ENCODE results near the gene DNASE1L1.

The DNASE1L1 gene

DNA sequence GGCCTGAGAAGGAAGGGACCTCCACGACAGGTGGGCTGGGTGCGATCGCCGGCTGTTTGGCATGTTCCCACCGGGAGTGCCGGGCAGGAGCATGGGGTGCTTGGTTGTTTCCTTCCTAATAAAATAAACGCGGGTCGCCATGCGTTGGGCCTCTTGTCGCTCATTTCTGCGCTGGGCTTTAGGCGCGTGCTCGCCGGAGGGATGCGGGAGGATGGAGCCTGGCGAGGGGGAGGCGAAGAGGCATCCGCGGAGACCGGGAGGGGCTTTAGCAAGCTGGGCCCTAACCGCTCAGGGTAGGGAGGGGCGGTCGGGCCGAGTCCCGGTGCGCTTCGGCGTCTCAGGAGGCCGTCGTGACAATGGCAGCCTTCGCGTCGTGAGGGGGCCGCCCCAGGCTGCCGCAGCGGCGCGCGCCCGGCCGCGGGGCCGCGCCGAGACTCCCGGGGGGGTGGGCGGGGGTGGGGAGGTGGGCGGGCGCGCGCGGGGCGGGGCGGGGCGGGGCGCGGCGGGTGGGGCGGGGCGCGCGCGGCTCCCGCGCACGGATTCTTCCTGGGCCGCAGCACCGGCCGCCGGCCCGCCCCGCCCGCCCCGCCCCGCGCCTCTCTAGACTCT is 27.4 kb upstream of the DNASE1L1 start:
- DNase-seq, result peak; percentile 41 to 81 (median 61)

DNA sequence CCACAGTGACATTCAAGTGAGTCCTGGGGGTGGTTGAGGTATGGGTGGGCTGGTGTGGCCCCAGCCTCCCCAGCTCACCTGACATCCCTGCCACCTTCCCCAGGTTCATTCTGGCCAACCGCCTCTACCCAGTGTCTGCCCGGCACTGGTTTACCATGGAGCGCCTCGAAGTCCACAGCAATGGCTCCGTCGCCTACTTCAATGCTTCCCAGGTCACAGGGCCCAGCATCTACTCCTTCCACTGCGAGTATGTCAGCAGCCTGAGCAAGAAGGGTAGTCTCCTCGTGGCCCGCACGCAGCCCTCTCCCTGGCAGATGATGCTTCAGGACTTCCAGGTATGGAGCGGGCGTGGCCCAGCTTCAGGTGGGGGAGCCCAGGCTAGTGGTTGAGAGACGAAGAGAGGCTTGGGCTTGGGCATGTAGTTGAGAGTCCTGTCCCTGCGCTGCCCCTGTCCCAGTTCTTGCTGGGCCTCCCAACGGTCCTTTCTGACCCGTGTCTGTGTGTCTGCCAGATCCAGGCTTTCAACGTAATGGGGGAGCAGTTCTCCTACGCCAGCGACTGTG is 26.2 kb upstream of the DNASE1L1 start:
- no peak for DNase-seq

DNA sequence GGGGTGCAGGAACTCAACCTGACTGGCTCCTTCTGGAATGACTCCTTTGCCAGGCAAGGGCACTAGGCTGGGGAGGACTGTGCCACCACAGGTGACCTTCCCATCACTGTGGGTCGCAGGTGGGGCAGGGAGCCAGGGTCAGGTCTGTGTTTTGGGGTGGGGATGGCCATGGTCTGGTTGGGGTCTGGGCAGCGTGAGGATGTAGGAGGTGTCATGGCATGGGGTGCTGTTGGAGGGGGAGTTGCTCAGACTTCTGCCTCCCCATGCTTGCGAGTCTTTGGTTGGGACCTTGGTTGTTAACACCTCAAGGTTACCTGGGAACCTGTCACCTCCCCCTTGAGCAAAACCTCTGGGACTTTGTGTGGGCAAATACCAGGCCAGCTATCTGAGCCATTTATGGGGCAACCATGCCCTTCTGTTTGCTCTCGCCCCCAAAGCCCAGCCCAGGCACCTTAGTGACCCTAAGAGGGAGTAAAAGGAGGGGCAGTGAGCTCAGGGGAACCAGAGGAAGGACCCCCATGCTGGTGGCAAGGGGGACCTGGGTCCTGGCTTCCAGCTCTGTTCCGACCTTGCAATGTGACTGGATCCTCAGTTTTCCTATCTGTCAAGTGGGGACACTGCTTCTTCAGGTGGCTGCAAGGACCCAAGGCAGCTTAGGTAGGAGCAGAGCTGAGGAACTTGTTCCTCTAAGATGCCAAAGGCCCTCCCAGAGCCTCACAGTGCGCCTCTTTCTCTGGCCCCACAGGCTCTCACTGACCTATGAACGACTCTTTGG is 25.5 kb upstream of the DNASE1L1 start:
- DNase-seq, result no peak

DNA sequence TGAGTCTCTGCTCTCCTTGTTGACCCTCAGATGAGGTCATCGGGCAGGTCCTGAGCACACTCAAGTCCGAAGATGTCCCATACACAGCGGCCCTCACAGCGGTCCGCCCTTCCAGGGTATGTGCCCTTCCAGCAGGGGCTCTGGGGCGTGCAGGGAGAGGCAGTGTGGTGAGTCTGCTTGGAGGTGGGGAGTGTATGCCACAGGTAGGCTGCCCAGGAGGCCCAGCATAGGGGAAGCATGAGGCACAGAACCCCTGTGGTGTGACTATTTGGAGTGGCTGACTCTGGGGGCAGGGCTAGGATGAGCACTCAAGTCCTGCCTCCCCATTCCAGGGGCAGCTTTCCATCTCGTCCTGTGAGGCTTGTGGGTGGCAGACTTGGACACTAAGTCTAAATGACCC is 24.6 kb upstream of the DNASE1L1 start:
- DNase-seq, result no peak

DNA sequence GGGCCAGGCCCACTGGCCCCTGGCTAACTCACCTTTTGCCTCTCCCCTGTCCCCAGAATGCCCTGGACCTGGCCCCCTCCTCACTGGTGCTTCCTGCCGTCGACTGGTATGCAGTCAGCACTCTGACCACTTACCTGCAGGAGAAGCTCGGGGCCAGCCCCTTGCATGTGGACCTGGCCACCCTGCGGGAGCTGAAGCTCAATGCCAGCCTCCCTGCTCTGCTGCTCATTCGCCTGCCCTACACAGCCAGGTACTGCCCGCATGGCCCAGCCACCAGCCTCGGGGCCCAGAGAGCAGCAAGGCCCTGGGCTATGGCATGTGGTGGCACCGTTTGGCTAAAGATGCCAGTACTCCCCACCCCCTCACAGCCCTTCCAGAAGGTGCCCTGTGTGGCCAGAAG is 23.2 kb upstream of the DNASE1L1 start:
- no peak for DNase-seq

DNA sequence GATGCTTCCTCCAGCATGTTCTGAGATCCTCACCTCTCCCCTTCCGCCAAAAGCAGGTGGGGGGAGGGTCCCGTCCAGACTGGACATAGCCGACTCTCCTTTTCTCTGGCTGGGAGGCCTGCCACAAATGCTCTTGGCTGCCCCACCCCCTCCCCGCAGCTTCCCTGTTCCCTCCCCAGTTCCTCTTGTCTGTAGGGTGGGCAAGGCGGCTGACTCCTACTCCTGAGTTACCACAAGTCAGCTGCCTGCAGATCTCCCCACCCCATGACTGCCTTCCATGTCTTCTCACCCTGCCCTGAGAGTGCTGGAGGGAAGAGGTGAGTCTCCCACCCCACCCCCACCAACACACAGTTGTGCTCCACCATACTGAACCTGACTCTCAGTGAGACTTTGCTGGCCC is 22.3 kb upstream of the DNASE1L1 start:
- DNase-seq, result peak; percentile 74 to 88 (median 86)

DNA sequence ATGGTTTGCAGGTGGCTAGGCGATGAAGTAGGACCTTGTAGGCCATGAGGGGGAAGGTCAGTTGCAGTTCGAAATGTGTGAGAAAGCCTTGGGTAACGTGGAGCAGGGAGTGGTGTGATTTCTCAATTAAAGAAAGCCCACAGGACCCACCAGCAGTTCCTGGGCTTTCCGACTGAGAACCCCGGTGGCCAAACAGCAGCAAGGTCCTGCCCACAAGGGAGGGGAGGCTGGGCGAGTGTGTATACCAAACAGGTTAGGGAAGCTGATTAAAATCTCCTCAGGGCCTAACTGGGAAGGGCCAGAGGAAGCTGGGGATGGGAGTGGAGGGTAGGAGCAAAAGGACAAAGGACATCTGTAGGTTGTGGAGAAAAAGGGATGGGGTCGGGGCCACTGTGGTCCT is 21.9 kb upstream of the DNASE1L1 start:
- DNase-seq, result peak; percentile 54 to 80 (median 71)

DNA sequence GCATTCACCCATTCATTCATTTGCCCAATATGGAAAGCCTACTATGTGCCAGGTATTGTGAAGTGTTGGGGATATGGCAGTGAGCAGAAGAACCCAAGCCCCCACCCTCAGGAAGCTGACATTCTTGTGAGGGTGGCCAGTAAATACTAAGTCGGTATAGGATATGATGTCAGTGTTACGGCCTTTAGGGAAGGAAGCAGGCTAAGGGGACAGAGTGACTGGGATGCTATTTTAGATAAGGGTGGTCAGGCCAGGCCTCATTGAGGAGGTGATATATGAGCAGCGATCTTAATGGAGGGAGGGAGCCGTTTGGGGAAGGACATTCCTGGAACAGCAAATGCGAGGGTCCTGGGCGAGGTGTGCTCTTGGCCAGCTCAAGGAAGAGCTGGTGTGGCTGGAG is 21.4 kb upstream of the DNASE1L1 start:
- peak; percentile 30 to 60 (median 47) for DNase-seq

DNA sequence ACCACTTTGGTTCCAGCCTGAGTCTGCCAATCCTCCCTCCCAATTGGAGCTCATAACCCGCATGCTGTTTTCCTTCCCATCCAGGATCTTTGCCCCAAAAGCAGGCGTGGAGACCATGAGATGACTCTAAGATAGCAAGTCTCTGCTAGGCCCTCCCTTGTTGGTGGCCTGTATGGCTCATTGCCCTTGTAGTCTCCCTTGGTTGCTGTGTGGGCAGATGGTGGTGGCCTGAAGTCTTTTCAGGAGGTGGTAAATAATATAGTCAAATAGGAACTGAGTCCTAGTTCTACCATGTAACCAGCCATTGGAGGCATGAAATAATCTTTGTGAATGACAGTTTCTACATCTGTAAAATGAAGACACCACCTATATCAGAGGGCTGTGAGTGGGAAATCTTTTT is 20.7 kb upstream of the DNASE1L1 start:
- peak in 3 of 4 experiments; percentile 53 to 54 (median 54) for DNase-seq

DNA sequence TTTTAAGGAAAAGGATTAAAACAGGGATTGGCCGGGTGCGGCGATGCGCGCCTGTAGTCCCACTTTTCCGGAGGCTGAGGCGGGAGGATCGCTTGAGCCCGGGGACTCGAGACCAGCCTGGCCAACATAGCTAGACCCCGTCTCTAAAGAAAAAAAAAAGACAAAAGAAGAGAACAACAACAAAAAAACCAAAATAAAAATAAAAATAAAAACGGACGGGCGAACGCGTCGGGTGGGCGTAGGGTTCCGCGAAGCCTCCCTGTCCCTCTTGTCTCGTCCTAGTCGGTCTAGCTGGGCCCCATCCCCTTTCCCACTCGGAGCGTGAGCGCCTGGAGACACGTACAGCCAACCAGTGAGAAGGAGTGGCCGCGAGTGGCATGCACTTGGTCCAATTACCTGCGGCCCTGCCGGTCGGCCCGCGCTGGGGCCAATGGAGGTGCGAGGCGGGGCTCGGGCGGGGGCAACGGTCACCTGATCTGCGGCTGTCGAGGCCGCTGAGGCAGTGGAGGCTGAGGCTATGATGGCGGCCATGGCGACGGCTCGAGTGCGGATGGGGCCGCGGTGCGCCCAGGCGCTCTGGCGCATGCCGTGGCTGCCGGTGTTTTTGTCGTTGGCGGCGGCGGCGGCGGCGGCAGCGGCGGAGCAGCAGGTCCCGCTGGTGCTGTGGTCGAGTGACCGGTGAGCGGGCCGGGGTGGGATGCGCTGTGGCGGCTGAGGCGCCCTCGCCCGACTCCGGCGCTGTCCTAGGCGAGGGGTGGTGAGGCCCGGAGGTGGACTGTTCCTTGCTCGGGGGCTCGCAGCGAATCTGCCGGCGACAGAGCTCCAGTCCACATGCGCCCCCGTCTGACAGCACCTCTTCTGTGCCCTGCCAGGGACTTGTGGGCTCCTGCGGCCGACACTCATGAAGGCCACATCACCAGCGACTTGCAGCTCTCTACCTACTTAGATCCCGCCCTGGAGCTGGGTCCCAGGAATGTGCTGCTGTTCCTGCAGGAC is 19.4 kb upstream of the DNASE1L1 start, which contains the start of gene ATP6AP1:
TSS of gene ATP6AP1 (plus strand) at position 502 of the 996 bp plus-strand sequence. CDS start at position 518, 16 bp downstream.
- peak; percentile 93 to 96 (median 95) for DNase-seq

DNA sequence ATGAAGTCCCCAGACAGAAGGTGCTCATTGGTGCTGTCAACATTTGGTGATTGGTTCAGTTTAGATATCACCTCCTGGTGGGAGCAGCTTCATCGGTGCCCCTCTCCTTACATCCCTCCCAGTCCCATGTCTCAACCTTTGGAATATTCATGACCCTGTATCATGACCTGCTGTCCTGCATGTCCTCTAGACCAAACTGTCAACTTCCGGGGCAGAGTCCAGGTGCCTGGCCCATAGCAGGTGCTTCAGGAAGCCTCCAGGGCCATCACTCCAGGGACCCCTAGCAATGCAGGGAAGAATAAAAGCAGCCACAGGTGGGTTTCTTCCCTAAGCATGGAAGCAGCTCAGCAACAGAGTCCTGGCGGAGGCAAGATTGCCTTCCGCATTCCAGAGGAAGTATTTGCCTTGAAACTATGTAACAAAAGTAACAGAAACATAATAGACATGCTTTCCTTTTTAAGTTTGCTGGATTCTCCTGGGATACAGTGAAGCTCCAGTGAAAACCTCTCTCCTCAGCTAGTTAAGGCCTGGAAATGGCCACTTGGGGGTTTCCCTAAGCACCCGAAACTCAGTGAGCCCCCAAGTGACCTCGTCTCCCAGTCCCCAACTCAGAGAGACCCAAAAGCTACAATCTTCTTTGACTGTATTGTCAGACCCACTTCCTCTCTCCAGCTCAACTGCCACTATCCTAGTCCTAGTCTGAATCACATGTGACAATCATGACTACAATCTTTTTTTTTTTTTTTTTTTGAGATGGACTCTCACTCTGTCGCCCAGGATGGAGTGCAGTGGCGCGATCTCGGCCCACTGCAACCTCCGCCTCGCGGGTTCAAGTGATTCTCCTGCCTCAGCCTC is 18.1 kb upstream of the DNASE1L1 start:
- peak in 3 of 4 experiments; percentile 31 to 62 (median 59) for DNase-seq

DNA sequence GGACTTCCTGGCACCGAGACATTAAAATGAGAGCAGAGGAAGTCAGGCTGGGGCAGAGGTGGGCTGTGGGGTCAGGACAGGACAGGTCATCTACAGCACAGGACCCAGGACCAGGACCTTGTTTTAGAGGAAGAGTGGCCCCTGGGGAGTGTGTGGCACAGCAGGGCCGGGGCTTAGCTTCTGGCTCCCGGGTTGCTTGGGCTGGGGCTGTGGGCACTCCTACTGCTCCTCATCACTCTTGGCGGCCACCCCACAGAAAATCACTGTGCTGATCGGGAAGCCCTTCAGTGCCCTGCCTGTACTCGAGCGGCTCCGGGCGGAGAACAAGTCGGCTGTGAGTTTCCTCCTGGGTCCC is 11.3 kb upstream of the DNASE1L1 start:
- DNase-seq, result no peak

DNA sequence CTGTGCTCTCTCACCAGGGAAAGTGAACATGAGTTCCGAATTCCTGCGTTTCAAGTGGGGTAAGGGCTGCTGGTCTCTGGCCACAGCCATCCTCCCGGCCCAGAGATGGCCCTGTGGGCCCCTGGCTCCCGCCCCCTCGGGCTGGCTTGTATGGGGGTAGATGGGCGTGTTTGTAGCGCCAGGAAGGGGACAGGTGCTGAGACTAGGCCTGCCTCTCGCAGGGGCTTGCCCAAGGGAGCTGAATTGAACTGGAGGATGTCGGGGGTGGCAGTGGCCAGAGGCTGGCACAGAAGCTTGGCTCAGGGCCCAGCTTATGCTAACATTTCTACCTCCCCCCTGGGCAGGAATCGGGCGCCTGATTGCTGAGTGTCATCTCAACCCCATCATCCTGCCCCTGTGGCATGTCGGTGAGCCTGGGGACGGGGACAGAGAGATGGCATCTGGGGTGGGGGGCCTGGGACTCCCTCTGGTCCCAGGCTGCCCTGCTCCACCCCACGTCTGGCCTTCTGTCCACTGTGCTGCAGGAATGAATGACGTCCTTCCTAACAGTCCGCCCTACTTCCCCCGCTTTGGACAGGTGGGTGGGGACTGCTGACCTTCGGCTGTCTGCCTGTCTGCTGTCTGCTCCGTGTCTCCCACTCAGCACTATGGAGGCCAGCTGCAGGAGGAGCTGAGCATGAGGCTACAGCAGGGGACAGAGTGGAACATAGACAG is 10.8 kb upstream of the DNASE1L1 start:
- DNase-seq, result no peak

DNA sequence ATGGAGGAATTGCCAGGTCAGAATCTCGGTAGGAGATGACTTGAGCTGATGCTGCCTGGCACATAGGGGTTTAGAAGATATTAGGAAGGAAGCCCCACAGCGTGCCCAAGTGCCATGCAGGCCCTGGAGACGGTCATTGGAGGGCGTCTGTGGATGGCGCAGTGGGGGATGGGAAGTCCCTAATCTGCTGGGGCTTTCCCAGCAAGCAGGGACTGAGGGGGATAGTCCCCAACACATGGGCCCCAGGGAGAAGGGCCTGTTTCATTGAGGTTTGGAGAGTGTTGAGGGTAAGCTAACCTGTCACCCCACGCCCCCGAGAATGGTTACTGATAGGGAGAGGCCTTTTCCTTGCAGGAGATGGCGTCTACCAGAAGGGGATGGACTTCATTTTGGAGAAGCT is 10.1 kb upstream of the DNASE1L1 start:
- DNase-seq, result no peak

DNA sequence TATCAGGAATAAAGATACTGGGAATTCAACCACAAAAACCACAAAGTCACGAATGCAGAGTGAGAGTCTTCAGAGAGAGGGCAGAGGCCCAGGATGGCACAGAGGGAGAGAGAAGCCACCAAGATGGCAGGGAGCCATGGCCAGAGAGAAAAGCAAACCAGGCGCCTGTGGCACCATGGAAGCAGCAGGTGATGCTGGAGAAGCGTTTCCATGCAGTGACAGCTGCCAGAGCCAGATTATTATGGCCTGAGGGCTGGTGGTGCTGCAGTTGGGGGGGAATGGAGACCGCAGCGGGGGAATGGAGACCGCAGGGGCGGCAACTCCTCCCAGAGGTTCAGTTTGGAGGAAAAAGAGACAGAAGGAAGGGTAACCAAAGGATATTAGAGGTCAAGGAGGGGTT is 8.1 kb upstream of the DNASE1L1 start:
- DNase-seq, result no peak

DNA sequence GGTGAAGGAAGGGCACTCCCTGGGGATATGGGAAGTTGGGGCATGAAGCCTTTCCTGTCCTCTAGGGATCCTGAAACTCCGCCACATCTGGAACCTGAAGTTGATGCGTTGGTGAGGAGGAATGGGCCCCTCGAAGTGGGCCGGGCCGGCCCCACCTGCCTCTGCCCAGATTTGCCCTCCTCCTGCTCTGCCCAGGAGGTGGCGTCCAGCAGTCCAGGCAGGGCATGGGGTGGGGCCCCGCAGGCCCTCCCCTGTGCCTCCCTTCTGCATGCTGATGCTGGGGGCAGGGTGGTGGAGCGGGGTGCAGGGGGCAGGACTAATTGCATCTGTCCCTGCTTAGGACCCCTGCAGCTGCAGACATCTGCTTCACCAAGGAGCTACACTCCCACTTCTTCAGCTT is 4.1 kb upstream of the DNASE1L1 start:
- no peak for DNase-seq

DNA sequence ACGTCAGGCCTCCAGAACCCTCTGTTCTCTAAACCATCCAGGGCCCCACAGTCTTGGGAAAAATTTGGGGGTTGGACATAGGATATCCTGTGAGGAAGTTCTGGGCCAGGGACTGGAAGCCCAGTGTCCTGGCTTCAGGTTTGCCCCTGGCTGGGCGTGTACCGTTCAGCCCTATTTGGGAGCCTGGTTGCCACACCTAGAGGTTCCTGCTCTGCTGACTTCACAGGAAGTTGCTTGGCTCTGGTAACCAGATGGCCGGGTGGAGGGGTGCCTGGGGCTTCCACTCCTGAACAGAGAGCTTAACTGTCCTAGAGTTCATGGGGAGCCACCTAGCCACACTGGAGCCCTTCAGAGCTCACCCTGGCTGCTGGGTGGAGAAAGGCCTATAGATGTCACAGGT is 3.4 kb upstream of the DNASE1L1 start:
- DNase-seq, result peak in 3 of 4 experiments; percentile 46 to 57 (median 48)

DNA sequence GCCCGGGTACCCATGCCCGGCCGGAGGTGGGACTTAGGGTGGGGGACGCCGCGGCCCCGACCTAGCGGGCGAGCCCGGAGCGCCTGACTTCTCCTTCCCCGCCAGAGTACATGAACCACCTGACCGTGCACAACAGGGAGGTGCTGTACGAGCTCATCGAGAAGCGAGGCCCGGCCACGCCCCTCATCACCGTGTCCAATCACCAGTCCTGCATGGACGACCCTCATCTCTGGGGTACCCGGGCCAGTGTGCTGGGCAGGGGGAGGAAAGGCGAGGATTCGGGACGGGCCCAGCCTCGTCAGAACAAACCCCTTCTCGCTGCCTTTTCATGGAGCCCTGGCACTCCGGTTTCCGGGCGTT is 2.9 kb upstream of the DNASE1L1 start:
- DNase-seq, result peak in 3 of 4 experiments; percentile 46 to 71 (median 61)

DNA sequence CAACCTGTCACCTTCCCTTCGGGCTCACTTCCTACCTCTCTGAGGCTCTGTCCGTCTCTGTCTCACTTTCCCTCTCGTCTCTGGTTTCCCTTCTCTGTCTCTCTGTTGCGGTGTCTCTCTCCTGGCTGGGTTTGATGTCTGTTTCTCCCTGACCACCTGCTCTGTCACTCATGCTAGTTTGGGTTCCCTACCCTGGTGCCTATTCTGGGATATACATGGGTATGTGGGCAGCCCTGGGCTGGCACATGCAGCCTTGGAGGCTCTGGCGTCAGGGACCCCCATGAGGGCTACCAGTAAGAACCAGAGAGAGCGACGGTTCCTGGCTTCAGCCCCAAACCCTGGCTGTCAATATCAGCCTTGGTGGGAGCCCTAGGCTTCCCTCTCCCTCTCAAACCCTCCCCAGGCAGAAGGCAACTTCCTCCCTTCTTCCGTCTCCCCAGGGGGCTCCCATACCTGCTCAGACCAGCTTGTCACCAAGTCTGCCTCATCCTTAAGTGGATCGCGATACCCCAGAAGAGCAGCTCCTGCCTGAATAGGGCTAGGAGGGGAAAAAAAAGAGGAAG is 314 bp downstream of the DNASE1L1 start:
- no peak for DNase-seq

DNA sequence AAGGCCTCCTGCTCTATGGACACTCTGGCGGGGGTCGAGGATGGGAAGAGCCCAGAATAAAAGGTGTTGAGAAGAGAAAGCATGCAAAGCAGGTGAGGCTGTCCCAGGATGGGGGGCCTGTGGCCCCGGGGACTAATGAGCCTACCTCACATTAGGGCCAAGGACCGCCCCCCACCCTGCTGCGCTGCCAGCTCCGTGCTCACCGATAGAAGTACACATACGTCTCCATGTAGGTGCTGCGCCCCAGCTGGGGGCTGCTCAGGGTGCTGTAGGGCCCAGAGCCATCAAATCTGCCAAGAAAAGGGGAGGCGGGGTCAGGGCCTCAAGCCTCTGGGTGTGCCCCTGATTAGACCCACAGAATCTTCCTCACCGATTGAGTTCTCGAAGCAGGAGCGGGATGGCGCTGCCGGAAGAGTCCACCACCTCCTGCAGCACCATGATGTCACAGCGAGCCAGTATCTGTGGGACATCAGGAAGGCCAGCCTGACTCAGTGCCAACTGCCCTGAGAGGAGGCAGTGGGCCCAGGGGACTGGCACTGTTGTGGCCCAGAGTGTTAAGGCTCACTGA is 4.3 kb downstream of the DNASE1L1 start:
- DNase-seq, result no peak
